Measurements from ENCODE around the gene GNGT2.
"Not testable (repeated sequence)": the region's sequence is repeated elsewhere in the genome, so short reads cannot be mapped to it uniquely, and the experiment has no call there.

GNGT2 gene

DNA sequence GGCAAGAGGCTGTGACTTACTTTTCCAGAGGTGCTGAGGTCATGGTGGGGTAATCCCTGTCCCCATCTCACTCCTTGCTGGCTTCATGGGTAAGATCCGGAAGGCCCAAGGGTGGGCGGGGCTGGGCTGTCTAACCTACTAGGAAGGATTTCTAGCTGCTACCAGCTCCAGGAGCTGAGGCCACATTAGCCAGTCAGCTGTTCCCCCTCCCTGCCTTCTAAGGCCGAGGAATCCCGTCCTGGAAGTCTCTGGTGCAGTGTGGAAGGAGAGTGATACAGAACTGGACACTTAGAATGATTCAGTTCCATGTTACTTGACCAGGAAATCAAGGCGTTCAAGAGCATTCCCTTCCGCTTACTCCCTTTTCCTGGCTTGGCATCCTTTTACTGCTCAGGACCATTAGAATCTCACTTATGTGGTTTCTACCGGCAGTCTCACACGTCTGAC lies 8.9 kb downstream of the GNGT2 start:
- no peak for DNase-seq

GRCh38 chr17:49200423-49201083 lies 9.8 kb downstream of the GNGT2 start:
- no peak for DNase-seq

- no peak for DNase-seq
These were observed 12.2 kb downstream of the GNGT2 start for GRCh38 chr17:49198211-49198610.

DNA sequence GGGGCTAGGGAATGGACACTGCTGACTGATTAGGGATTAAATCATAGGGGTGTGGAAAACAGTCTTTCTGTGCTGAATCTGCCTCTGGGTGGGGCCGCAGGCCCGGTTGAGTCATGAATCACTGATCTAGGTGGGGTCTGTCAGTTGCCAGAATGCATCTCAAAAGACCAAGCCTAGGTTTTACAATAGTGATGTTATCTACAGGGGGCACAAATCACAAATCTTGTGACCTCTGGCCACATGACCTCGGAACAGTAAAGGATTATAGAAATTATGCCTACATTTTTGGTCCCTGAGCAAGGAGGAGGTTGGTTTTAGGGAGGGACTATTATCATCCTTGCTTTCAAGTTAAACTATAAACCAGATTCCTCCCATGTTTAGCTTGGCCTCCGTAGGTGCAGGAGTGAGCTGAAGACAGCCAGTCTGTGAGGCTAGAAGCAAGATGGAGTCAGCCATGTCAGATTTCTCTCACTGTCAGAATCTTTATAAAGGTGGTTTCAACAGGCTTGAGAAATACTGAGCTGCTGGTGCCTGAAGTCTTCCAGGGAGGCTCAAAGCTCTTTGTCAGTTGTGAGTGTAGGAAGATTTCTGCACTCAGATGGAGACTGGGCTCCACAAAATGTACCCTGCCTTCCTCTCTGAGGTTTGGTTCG lies 12.9 kb downstream of the GNGT2 start:
- no peak for DNase-seq

DNA sequence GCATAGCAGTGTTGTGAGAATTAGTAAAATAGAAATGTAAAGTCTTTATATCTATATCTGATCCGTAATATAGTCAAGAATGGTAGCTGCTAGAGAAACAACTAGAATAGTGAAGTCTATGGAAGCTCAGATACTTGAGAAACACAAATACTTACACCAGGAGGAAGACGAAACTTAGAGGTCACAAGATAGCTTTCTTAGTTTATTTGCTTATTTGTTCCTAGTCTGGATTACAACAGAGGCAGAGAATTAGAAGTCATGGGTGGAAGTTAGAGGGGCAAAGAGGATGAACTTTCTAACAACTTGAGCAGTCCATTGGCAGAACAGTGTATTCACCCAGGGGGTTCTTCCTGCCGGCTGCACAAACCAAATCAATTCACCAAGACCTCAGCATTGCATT lies 13.9 kb downstream of the GNGT2 start:
- DNase-seq: no peak

- no peak for DNase-seq
These were observed 14.6 kb downstream of the GNGT2 start for GRCh38 chr17:49195751-49196150.

DNA sequence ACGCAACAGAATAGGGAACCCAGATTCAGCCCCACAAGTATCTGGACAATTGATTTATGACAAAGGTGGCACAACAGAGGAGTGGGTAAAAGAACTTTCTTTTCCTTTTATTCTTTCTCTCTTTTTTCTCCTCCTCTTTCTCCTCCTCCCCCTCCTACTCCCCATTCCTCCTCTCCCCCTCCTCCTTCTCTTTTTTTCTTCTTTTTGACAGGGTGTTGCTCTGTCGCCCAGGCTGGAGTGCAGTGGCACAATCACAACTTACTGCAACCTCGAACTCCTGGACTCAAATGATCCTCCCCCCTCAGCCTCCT lies 16.1 kb downstream of the GNGT2 start:
- no peak for DNase-seq

DNA sequence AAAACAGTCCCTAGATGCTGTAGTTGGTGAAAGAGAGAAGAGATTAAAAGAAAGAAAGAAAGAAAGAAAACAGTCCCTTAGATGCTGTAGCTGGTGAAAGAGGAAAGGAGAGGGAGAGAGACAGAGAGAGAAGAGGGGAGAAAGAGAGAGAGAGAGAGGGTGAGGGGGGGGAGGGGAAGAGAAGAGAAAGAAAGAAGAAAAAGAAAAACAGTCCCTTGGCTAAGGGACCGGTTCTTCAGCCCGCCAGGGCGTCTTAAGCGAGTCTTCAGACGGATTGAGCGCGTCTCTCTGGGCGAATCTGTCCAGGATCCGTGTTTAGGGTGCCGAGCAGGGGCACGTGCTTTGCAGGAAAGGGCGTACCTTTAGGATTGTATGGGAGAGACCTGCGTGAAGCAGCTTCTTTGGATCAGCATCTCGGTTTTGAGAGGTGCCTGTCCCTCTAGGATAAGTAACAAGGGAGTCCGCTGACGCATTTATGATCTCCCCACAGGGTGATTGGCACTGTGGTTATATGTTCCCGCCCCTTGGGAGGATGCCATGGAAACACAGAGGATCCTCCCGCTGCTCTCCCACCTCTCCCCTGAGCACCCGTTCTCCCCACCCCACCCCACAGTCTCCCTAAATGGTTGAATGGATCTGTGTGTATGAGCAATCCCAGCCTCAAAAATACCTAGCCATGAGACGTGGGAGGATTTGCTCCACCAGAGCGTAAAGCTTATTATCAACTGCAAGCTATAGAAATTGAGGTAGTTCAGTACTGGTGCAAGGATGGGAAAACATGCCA lies 16.7 kb downstream of the GNGT2 start:
- peak; percentile 28 for DNase-seq

- DNase-seq: peak; percentile 90
These were observed 18.2 kb downstream of the GNGT2 start for GRCh38 chr17:49191917-49192741.

- no peak for DNase-seq
These were observed 18.9 kb downstream of the GNGT2 start for GRCh38 chr17:49191409-49191916.

DNA sequence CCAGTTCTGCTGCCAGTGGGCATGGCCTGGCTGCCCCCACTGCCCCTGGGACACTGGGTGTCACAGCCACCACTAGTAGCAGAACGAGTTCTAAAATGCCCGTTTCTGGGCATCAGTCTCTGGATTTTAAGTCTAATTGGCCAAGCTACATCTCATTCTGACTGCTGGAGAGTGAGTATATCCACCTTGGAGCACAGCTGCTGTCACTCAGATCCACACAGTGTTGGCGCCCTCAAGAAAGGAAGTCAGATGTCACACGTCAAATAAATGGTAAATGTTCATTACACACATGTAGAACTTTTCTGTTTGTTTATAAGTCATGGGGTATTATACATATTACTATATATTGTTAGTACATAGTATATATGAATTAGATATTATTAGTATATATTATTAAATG lies 19.4 kb downstream of the GNGT2 start:
- no peak for DNase-seq

GRCh38 chr17:49187301-49187700 lies 23.1 kb downstream of the GNGT2 start:
- no peak for DNase-seq

DNA sequence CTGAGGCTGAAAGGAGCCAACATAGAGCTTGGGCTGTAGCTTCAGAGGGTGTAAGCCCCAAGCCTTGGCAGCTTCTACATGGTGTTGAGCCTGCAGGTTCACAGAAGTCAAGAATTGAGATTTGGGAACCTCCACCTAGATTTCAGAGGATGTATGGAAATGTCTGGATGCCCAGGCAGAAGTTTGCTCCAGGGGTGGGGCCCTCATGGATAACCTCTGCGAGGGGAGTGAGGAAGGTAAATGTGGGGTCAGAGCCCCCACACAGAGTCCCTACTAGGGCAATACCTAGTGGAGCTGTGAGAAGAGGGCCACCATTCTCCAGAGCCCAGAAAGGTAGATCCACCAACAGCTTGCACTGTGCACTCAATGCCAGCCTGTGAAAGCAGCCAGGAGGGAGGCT lies 25.0 kb downstream of the GNGT2 start:
- DNase-seq: not testable (repeated sequence)

- DNase-seq: not testable (repeated sequence)
These were observed 25.9 kb downstream of the GNGT2 start for GRCh38 chr17:49184522-49184921.

DNA sequence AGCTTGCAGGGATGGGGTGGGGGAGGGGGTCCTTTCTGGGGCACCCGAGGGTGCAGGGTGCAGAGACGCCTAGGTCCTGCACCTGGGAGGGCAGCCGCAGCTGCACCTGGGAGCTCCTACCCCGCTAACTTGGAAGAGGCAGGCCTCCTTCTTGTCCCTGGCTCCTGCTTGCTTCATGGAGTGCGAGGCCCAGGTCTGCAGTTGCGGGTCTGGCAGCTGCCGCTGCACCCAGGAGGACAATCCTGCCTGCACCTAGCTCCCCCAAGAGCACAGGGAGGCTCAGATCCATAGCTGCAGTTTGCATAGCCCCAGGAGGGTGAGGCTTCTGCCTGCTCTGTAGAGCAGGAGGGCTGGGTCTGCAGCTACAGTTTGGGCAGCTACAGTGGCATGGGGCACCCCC lies 26.6 kb downstream of the GNGT2 start:
- DNase-seq: no peak

DNA sequence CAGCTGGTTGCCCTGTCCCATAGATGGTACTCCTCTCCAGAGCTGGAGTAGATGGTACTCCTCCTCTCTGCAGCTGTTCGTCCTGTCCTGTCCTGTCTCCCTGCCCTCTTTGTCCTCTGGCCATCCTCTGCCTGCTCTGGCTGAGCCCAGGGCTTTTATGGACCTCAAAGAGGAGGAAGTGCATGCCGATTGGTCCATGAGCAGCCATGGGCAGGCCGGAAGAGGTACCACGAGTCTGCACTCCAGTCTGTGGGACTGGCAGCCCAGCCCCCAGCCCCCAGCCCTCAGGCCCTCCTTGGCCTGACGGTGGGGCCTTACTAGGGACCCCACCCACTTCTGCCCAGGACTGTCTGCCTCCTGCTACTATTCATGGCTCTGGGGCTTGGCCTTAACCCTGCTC lies 27.0 kb downstream of the GNGT2 start:
- DNase-seq: no peak

DNA sequence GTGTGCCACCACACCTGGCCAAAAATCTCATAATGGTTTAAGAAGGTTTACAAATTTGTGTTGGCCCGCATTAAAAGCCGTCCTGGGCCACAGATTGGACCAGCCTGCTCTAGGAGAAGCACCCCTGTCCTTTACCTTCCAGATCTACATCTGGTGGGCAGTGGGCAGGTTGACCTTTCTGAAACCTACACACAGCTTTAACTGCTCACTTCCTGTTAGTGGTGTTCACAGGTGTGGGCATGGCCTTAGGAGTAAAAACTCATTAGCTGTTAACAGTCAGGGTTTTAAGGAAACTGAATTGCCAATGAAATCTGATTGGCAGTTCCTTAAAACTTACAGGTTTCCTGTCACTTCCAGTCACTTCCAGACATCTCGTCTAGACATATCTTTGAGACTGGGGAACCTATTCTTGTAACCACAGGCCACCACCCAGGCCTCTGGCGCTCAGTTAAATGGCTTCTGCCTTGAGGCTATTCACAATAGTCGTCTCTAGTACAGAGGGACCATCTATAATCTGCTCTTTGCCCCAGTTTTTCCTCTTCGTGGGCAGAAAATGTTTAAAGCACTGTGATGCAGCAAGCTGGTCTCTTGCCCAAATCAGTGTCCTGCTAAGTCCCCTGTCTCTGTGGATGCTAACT lies 29.3 kb downstream of the GNGT2 start:
- DNase-seq: no peak

GRCh38 chr17:49180303-49180702 lies 30.1 kb downstream of the GNGT2 start:
- peak; percentile 25 for DNase-seq

DNA sequence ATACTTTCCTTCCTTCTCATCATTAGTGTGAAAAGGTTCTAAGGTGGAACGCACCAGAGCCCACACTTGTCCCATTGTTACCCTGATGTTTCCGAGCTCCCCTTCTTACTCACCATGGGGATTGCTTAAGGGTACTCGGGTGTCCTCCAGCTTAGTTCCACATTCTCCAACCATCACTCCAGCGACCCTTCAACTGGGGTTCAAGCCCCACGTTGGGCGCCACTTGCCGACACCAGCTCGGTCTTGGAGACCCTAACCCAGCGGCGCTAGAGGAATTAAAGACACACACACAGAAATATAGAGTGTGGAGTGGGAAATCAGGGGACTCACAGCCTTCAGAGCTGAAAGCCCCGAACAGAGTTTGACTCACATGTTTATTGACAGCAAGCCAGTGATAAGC lies 34.4 kb downstream of the GNGT2 start:
- DNase-seq: not testable (repeated sequence)

GRCh38 chr17:49170711-49171110 lies 39.7 kb downstream of the GNGT2 start:
- DNase-seq: not testable (repeated sequence)

GRCh38 chr17:49170216-49170615 lies 40.2 kb downstream of the GNGT2 start:
- no peak for DNase-seq

- no peak for DNase-seq
These were observed 41.7 kb downstream of the GNGT2 start for GRCh38 chr17:49168706-49169105.

DNA sequence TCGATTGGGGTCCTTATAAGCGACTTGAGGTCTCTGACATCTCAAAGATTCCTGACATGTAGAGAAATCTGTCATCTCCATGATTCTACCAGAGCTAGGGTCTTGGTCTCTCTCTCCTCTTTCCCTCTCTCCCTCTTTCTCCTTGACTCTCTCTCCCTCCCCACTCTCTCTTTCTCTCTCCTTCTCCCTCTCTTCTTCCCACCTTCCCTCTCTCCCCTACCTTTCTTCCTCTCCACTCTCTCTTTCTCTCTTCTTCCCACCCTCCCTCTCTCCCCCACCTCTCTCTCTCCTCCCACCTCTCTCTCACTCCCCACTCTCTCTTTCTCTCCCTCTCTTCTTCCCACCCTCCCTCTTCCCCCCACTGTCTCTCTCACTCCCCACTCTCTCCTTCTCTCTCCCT lies 45.2 kb downstream of the GNGT2 start:
- no peak for DNase-seq
